GM21515 (cell line): Measurements from ENCODE around the gene OMG.
"Not testable (repeated sequence)": the region's sequence is repeated elsewhere in the genome, so short reads cannot be mapped to it uniquely, and the experiment has no call there.

Source experiments
- ATAC-seq: cut with Tn5 transposase; IDR thresholded peaks from one replicate; pipeline ENCODE4 v1.9.1; 2021; ENCODE audit not compliant: unreplicated experiment

Gene OMG

DNA sequence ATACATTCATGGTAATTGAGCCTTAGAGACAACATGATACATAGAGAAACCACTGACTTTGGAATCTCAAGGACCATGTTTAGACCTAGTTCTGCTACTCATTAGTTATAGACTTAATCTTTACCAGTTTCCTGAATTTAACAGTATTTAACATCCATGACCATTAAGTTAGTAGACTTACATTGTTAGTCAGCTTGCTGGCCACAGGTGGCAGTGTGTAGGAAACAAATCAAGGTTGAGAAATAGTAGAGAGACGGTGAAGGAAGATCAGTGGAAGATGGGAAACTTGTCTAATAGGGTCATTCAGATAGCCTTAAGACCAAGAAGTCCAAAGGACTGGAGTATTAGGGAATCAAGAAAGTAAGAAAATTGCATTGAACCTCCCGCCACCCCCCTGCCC lies 31.0 kb downstream of the OMG start:
- no peak for ATAC-seq

DNA sequence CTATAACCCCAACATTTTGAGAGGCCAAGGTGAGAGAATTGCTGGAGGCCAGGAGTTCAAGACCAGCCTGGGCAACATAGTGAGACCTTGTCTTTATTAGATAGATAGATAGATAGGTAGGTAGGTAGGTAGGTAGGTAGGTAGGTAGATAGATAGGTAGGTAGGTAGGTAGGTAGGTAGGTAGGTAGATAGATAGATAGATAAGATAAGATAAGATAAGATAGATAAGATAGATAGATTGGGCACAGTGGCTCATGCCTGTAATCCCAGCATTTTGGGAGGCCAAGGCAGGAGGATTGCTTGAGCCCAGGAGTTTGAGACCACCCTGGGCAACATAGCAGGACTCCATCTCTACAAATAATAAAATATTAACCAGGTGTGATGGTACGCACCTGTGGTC lies 34.1 kb downstream of the OMG start:
- not testable (repeated sequence) for ATAC-seq

- no peak for ATAC-seq
These were observed 35.4 kb downstream of the OMG start for GRCh38 chr17:31261601-31262000.

DNA sequence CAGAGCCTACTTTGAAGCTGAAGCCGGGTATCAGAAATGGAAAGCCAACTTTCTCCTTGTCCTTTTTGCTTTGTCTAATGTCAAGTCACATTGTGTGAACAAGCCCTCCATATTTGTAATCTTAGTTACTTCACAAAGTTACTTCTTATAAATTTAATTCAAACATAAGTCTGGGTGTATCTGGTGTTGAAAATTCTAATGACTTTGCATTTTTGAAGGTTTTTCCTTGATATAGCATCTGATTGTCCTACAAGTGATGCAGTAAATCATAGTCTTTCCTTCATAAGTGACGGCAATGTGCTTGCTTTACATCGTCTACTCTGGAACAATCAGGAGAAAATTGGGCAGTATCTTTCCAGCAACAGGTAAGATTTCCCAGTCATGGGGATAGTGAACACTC lies 36.9 kb downstream of the OMG start:
- no peak for ATAC-seq

DNA sequence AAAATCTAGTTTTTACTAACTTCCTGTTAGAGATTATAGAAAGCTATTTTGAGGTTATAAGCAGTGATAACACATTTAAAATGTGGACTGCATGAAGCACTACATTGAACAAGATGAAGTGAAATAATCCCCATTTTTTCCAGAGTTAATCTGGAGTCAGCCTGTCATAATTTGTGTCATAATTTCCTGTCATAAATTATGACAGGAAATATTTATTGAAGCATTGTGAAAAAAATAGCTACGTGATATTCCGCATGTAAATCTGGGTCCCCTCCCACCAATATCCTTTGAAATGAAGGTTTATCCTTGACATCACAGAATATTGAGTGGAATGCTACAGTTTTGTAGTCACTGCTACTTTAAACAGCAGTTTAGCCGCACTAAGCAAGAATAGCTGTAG lies 40.1 kb downstream of the OMG start:
- ATAC-seq, result no peak

DNA sequence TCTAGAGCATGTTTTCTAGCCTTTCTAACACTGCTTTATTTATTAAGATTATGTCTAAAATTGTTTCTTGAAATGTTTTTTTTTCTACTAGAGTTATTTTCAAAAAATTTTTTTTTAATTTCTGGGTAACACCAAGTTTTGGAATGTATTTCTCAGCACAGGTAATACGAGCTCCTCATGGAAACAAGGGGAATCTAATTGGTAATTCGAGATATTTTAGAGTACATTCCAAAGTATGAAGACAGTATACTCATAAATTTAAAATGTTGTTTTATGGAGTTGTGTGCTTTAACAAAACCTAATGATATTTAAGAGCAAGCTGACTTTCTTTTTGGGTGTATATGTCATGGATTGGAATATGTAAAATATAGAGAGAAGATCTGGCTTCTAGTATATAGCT lies 42.4 kb downstream of the OMG start:
- no peak for ATAC-seq

DNA sequence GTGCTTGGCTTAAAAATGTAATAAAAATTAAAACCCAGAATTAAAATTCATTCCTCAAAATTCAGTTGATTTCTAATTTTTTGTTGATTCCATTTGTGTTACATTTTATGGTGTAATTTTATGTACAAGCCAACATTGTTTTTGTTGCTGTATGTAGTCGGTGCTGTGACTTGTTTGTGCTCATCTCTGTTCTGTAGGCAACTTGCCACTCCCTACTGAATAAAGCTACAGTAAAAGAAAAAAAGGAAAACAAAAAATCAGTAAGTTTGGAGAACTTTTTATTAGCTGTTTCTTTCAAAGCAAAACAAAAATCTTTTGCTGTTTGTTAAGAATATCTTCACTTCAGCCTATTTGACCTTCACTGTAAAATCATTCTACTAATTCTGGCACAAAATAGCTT lies 44.3 kb downstream of the OMG start:
- no peak for ATAC-seq

DNA sequence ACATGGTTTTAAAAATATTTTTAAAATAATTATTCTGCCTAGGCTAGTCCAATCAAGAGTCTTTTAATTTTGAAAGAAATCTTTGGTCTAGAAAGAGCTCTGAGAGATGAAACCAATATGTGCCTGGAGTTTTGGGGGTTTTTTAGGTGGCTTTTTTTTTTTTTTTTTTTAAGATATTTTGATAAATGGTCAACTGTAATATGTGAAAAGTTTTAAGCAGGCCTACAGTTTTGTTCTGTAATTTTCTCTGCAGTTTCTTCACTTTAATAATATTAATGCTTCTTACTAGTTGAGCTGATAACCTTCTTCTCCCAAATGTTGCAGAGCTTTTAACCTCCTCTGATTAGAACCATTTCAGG lies 45.1 kb downstream of the OMG start:
- no peak for ATAC-seq

DNA sequence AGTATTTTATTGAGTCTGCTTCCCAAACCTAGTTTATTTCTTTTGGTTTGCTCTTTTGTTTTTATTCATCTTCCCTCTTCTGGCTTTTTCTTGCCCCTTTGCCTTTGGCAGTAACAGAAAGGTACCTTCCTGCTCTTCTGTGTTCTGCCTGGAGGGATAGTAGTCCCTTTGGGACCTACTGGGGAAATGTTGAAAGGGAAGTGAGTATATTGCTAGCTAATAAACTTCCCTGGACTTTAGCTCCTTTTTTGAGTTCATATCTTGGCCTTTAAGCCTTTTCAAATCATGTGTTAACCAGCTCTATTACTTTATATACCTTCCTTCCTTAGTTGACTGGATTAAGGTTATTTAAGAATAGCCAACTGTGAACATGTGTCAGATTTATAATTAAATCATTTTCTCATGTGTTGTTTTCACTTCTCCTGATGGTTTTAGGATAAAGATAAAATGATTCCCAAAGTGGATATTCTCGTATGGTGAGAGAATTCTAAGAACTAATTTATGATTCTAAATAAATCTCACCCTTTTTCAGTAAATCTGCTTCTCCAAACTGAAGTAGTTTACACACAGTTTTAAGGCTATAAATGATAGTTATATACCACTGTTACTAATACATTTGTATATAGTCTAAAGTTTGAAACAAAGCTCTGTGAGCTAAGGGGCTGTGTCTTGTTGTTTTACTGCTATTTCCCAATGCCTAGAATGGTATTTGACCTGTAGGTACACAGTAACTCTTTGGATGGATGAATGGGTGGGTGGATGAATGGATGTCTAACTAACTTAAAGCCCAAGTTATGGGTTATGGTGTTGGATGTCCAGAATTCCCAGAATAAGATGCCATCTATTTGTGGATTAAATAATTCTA lies 45.7 kb downstream of the OMG start:
- ATAC-seq, result no peak

DNA sequence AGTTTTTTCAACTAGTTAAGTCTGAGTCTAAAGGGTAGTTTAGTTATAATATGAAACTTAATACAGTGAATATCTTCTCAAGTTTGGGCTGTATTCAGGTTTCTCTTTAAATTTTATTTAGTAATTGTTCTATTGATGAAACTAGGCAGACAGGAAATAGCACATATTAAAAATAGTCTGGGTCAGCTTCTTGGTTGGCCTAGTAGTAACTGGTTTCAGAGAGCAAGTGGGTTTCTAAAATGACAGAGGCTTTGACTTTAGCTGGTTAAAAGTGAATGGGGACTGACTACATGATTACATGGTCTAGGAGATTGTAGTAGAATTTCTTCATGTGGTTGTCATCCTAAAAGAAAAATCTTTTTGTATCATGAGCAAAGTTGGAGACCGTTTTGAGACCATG lies 46.8 kb downstream of the OMG start:
- no peak for ATAC-seq

DNA sequence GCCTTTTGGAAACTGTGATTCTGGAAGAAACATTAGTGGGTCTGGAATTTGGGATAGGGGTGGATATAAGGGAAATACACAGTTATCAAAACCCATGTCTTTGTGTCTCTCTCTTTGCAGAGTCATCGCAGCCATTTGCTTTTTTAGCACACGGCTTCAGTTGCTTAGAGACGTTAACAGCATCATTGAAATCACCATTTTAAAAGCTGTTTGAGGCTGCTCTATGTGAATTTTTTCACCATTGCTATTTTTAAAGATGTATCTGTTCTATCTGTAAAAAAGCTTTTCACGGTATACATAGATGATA lies 47.3 kb downstream of the OMG start:
- no peak for ATAC-seq

- ATAC-seq, result no peak
These were observed 47.8 kb downstream of the OMG start for GRCh38 chr17:31248986-31249834.
